ENCODE data around the gene TSPAN11.

TSPAN11 gene

GRCh38 chr12:30962047-30962446 is 35.5 kb downstream of the TSPAN11 start:
- DNase-seq: no peak

- no peak for DNase-seq
Observed at GRCh38 chr12:30963709-30964564, 37.4 kb downstream of the TSPAN11 start.

GRCh38 chr12:30964896-30965612 is 38.5 kb downstream of the TSPAN11 start:
- no peak for DNase-seq

GRCh38 chr12:30965613-30965985 is 39.1 kb downstream of the TSPAN11 start:
- DNase-seq: no peak

GRCh38 chr12:30967026-30967425 is 40.5 kb downstream of the TSPAN11 start:
- no peak for DNase-seq

DNA sequence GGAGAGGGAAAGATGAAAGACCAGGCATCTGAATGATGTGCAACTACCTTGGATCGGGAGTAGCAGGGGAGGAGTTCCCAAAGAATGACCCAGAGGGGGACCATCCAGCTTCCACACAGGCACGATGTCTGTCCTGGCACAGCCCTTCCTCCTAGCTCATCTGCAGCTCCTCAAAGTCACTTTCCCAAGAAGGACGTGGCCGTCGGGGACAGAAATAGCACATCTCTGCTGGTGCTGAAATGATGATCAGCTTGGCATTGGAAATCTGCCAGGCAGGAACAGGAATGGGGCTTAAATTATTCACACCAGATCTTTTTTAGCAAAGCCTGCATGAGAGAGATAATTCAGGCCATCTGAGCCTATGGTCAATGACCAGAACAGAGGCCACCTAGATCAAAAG is 41.7 kb downstream of the TSPAN11 start:
- no peak for DNase-seq

DNA sequence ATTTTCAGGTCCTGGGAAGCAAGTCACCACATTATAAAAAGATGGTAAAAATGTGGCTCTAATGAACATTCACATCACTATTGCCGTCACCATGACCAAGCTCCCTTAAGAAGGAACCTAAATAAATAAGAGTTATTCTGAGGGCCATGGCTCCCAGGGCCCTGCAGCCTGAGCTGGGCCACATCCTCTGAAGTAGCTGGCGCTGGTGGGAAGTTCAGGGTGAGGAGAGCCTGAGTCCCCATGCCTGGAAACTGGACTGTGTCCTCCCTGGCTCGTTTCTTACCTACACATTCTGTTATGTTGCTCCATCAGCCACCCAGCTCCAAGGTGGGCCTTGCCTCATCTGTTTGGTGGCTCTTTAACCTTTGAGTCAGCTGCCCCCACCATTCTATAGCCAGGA is 42.5 kb downstream of the TSPAN11 start:
- DNase-seq: no peak

DNA sequence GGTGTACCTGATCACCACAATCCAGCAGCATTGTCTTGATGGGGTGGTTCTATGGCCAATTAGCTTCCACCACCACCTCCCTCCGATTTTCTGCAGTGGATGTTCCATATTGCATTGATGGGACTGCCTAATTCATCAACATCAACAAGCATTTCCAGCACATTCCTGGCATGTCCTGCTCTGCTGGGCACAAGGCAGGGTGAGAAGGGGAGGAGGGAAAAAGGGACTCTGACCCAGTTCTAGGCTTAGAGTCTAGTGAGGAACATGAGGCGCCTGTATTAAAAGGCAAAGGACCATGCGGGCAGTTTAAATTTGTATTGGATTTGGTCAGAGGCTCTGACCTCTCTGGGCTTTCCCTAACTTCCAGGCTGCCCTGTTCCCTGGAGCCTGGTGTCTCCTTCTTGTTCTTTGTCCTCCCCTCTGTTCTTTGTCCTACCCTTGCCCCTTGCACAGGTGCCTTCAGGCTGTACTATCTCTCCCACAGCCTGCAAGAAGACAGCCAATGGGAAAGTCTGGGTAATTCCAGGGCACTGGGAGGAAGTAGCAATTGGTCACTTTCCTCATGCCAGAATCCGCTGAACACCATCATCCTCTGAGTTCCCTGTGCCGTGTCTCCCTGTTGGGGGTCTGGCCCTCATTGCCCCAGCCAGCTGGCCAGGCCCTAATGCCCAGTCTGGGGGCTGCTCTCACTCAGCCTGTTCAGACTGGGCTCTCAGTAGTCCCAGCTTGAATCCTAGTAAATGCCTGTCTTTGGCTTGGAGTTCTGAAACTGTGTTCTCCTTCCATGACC is 43.3 kb downstream of the TSPAN11 start:
- DNase-seq: no peak

GRCh38 chr12:30970559-30971197 is 44.1 kb downstream of the TSPAN11 start:
- peak; percentile 43 to 78 for DNase-seq

- DNase-seq: no peak
Observed at GRCh38 chr12:30972035-30972434, 45.5 kb downstream of the TSPAN11 start.

GRCh38 chr12:30973175-30973574 is 46.6 kb downstream of the TSPAN11 start:
- no peak for DNase-seq

DNA sequence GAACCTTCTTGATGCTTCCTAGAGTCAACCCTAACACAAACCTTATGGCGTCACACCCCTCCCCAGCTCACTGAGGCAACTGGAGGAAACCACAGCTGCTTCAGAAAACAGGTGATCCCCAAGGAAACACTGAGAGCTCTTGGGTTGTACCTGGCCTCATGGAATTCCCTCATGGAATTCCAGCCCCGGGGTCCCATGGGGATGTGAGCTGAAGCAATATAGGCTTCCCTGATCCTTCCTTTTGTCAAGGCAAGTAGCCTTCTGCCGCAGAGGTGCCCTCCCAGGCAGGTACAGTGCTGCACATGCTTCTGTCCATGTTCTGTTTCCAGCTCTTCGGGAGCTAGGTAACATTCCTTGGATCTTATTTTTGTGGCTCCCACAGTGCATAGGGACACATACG is 47.3 kb downstream of the TSPAN11 start:
- DNase-seq: no peak

DNA sequence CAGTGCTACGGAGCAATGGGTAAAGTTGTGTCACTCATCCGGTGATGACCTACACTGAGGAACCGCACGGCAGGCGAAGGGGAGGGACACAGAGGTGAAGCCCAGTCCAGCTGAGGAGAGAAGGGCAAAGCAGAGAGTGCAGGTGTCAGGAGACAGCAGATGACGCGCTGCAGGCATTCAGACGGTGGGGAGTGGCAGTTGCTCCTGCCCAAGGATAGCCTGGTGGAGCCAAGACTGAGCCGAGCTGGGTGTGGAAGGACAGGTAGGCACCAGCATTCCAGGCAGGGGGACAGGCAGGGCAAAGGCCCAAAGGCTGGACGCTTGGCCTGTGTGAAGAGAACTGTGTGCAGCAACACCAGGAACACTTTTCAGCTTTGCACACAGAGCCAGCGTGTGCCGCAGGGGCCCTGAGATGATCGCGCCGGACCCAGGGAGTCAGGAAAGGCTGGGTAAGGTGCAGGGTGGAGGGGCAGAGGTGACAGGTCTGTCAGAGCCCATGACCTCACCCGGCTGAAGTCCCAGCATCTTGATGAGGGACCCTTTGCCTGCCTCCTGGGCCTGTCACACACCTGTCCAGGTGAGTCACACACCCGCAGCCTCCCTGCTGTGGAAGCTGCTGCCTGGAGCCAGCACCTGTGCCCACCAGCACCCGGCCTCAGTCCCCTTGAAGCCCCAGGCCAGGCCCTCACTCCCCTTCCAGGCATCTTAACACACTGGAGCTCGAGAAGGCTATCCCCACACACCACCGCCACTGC is 48.4 kb downstream of the TSPAN11 start:
- DNase-seq: no peak

GRCh38 chr12:30975581-30975980 is 49.0 kb downstream of the TSPAN11 start:
- no peak for DNase-seq

- DNase-seq: no peak
Observed at GRCh38 chr12:30976206-30976605, 49.7 kb downstream of the TSPAN11 start.

GRCh38 chr12:30977124-30977523 is 50.6 kb downstream of the TSPAN11 start:
- DNase-seq: no peak

GRCh38 chr12:30977537-30978349 is 51.2 kb downstream of the TSPAN11 start:
- peak in 1 of 2 experiments; percentile 26 for DNase-seq

DNA sequence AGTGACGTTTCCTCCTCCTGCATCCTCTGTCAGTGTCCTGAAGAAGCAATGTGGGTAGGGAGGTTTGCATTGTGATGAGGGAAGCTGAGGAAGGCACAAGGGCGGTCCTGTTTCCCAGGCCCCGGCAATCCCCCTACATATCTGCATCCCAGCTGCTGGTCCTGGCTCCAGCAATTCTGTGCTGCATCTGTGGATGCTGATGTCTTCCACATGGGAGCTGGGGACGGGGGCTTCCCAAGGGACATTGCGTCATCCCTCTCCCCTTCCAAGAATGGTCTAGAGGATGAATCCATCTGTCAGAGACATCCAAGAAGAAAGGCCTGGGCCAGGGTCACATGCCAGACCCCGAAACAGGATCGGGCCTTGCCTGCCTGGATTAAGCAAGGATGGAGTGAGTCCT is 52.1 kb downstream of the TSPAN11 start:
- no peak for DNase-seq

GRCh38 chr12:30979371-30980259 is 53.1 kb downstream of the TSPAN11 start:
- no peak for DNase-seq

- DNase-seq: no peak
Observed at GRCh38 chr12:30980955-30981662, 54.6 kb downstream of the TSPAN11 start.

All from NCI-H2081 (cell line).